BJ (cell line): ENCODE measurements around the gene JAG1. TPM values are rescaled to one million over a fixed set of nuclear protein-coding genes. Genes with fewer than 3 reads are reported as not detected.

Experiments used
- CTCF ChIA-PET: fragments of 350-600 bp; formaldehyde crosslinking; extraction: SDS; loops from one replicate; lab custom pipeline; 2021; ENCODE audit warnings: antibody characterized with exemption, inconsistent platforms; lab: Yijun Ruan, JAX
- POLR2A ChIA-PET: fragments of 300-600 bp; sonication (Branson Sonifier 250); formaldehyde crosslinking; extraction: SDS; loops from one replicate; lab custom pipeline; 2021; ENCODE audit warnings: antibody characterized with exemption; lab: Charles Lee
- DNase-seq: peaks from one replicate; pipeline ENCODE4 v3.0.0-alpha.2; 2011; ENCODE audit warnings: low read depth
- H3K27me3 ChIP-seq: 2 replicates; pipeline ENCODE4 v1.6.0; 2011; ENCODE audit warnings: low read length; ENCODE audit not compliant: control insufficient read depth, insufficient read depth
- H3K36me3 ChIP-seq: 2 replicates; pipeline ENCODE4 v1.5.1; 2011; ENCODE audit warnings: low read length; ENCODE audit not compliant: control insufficient read depth, insufficient read depth
- H3K4me3 ChIP-seq: 2 replicates; pipeline ENCODE4 v1.5.1; 2011; ENCODE audit warnings: low read depth, mild to moderate bottlenecking, control low read depth, low read length
- CTCF ChIP-seq: IDR thresholded peaks from 2 replicates; pipeline ENCODE4 v1.5.1; 2011; ENCODE audit warnings: low read depth, mild to moderate bottlenecking, control low read depth, inconsistent platforms, low read length, moderate library complexity; ENCODE audit not compliant: insufficient read depth
- polyA plus RNA-seq: library from polyadenylated mRNA; depleted of rRNA; stranded (reverse); fragments of >200 nt; gene quantifications from 2 replicates; pipeline ENCODE4 v1.2.3, GENCODE V29; 2011

Gene JAG1
- polyA plus RNA-seq, 1 experiment = 19.9 TPM

GRCh38 chr20:10632721-10633509 is 40.9 kb downstream of the JAG1 start:
- ChIA-PET POLR2A (no interaction called here), CTCF (interaction anchor here (1.8 kb wide), 1 partner anchor 10 kb away, joined by 5 read pairs; no protein-coding TSS in a partner anchor)
- no peak overlapping the region for H3K4me3 ChIP-seq
- no peak for TF ChIP-seq CTCF
- no peaks in the 10 kb centered on the region for H3K27me3 ChIP-seq
- no peak for DNase-seq
- H3K36me3 ChIP-seq = 0 out of 2 replicates have a peak, but pooled peaks cover 3% of the 10 kb centered on the region

- CTCF ChIA-PET = interaction anchor here (1.1 to 1.8 kb wide), 2 partner anchors 8 to 33 kb away, joined by 3 to 5 read pairs; no protein-coding TSS in a partner anchor
- no peak for TF ChIP-seq CTCF
- Histone ChIP-seq H3K36me3 (no peaks in the 10 kb centered on the region), H3K4me3 (no peak overlapping the region), H3K27me3 (no peaks in the 10 kb centered on the region)
- DNase-seq = no peak
- POLR2A ChIA-PET = no interaction called here
These were observed 42.7 kb downstream of the JAG1 start for GRCh38 chr20:10631126-10631525.

- CTCF ChIA-PET = interaction anchor here (0.6 to 1.0 kb wide), 2 partner anchors 27 to 102 kb away, joined by 3 to 4 read pairs; no protein-coding TSS in a partner anchor
- no peak for DNase-seq
- Histone ChIP-seq H3K36me3 (no peaks in the 10 kb centered on the region), H3K4me3 (no peak overlapping the region), H3K27me3 (no peaks in the 10 kb centered on the region)
- POLR2A ChIA-PET = no interaction called here
- TF ChIP-seq CTCF = no peak
These were observed 43.7 kb downstream of the JAG1 start for GRCh38 chr20:10629946-10630650.

- no peak overlapping the region for H3K4me3 ChIP-seq
- H3K36me3 ChIP-seq = no peaks in the 10 kb centered on the region
- no peaks in the 10 kb centered on the region for H3K27me3 ChIP-seq
- TF ChIP-seq CTCF = no peak
- no peak for DNase-seq
- ChIA-PET POLR2A (no interaction called here), CTCF (no interaction called here)
These were observed 46.9 kb downstream of the JAG1 start for GRCh38 chr20:10626896-10627295.

GRCh38 chr20:10625641-10626040 is 48.2 kb downstream of the JAG1 start:
- Histone ChIP-seq H3K27me3 (no peaks in the 10 kb centered on the region), H3K36me3 (no peaks in the 10 kb centered on the region), H3K4me3 (no peak overlapping the region)
- CTCF ChIA-PET = no interaction called here
- peak; percentile 71 for DNase-seq
- no peak for TF ChIP-seq CTCF
- POLR2A ChIA-PET = interaction anchor here (0.5 kb wide), 1 partner anchor 67 kb away, joined by 3 read pairs; no protein-coding TSS in a partner anchor
